ENCODE measurements around the gene RBM44.
"Not testable (repeated sequence)": the region's sequence is repeated elsewhere in the genome, so short reads cannot be mapped to it uniquely, and the experiment has no call there.

Gene RBM44

GRCh38 chr2:237798236-237799059, at the start of gene RBM44:
TSS of gene RBM44 (plus strand) at chr2:237798779. CDS start at chr2:237813610, 14,831 bp downstream.
- FAIRE-seq: no peak

- no peak for FAIRE-seq
Measured at GRCh38 chr2:237749002-237749401, 49.6 kb upstream of the RBM44 start.

DNA sequence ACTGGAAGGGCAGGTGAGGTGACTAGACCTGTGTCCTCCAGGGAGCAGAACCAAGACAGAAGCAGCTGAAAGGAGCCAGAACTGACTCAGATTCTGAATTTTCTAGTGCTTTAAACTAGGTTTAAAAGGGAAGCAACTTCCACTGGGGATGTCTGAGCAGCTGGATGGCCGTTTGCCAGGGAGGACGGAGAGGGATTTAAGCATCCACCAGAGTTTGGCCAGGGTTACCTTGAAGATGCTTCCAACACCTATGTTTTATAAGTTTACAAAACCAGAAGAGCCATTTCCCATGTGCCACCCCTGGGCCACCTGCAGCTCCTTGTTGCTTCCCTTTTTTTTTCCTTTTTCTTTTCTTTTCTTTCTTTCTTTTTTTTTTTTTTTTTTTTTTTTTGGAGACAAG, 48.6 kb upstream of the RBM44 start:
- FAIRE-seq: no peak

GRCh38 chr2:237750441-237750840, 48.1 kb upstream of the RBM44 start:
- not testable (repeated sequence) for FAIRE-seq

- FAIRE-seq: no peak
Measured at GRCh38 chr2:237752761-237753165, 45.8 kb upstream of the RBM44 start.

GRCh38 chr2:237754182-237754581, 44.4 kb upstream of the RBM44 start:
- FAIRE-seq: no peak

GRCh38 chr2:237754626-237755248, 43.8 kb upstream of the RBM44 start:
- no peak for FAIRE-seq

DNA sequence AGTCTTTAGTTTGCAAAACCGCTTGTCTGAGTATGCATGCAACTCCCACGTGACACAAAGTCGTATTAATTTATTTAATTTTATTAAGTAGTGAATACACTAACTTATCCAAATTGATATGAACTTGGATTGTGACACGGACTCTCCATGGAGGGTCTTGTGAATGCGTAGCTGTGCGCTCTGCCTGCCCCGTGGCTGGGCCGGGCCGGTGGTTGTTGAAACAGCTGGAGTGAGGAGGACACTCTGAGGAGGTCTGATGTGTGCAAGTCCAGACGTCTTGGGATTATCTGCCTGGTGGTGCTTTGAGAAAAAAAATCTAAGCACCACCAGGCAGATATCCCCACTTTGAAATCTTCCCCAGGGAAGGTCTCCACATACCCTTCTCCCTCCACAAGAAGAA, 41.0 kb upstream of the RBM44 start:
- FAIRE-seq: no peak

GRCh38 chr2:237758185-237758584, 40.4 kb upstream of the RBM44 start:
- FAIRE-seq: no peak

GRCh38 chr2:237759176-237759575, 39.4 kb upstream of the RBM44 start:
- no peak for FAIRE-seq

- no peak for FAIRE-seq
Measured at GRCh38 chr2:237760506-237761502, 37.8 kb upstream of the RBM44 start.

- not testable (repeated sequence) for FAIRE-seq
Measured at GRCh38 chr2:237762291-237763182, 36.0 kb upstream of the RBM44 start.

DNA sequence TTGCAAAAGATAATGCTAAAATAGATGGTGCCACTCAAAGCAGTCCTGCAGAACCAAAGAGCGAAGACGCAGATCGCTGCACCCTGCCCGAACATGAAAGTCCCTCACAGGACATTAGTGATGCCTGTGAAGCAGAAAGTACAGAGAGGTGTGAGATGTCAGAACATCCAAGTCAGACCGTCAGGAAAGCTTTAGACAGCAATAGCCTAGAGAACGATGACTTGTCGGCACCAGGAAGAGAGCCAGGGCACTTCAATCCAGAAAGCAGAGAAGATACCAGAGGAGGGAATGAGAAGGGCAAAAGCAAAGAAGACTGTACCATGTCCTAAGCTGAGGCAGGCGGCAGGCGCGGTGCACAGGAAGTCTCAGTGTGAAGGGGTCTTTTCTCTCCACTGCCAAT, 34.8 kb upstream of the RBM44 start:
- FAIRE-seq: no peak

DNA sequence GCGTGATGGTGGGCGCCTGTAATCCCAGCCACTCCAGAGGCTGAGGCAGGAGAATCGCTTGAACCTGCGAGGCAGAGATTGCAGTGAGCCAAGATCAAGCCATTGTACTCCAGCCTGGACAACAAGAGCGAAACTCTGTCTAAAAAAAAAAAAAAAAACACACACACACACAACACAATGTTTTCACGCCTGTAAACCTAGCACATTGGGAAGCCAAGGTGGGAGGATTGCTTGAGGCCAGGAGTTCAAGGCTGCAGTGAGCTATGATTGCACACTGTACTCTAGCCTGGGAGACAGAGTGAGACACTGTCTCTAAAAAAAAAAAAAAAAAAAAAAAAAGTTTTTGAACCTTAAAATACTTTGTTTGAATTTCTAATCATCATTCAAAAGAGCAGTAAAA, 33.5 kb upstream of the RBM44 start:
- FAIRE-seq: not testable (repeated sequence)

DNA sequence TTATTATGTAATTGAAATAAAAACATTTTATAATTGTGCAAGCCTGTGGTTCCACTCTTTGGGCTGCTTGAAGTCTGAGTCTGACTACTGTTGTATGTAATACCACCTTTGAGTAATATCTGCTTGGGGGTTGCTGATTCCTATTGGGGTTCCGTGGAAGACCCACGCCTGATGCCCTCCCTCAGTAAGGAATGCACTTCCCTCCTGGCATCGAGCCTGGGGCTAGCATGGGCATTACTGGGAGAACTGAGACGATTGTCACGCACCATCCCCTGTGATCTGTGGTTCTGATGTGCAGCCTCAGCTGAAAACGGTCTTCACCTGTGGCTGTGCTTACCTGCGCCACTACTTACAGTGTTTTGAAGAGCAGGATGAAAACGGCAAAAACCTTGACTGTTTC, 32.7 kb upstream of the RBM44 start:
- no peak for FAIRE-seq

- no peak for FAIRE-seq
Measured at GRCh38 chr2:237766340-237766739, 32.2 kb upstream of the RBM44 start.

DNA sequence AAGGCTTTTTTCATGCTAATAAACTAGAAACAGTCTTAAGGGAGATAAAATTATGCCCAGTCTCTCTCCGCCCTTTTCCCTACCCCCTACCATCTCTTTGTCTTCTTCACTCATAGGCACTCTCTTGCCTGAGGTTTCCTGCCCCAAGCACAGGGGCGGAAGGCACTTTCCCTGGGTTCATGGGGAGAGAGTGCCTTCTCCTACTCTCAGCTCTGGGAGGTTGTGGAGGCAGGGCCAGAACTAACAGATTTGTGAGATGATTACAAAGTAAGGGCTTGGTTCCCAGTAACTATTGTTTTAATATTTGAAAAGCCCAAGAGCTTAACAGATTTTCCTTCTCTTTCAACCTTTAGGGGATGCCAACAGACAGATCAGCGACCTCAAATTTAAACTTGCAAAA, 26.1 kb upstream of the RBM44 start:
- FAIRE-seq: no peak

DNA sequence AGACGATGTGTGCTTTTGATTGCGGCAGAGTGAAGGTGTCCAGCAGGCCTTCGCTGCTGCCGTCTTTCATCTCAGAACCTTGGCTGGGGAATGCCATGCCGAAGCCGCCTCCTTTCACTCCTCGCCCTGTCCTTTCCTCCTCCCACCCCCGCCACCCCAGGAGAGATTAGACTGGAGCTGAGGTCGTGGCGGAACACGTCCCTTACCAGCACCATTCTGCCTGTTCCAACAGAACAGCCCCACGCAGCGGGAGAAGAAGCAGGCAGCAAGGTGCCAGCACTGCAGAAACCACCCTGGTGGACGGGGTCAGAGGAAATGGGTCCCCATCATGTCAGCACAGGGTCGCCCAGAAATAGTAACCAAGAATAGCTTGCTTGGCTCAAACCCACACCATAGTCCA, 24.8 kb upstream of the RBM44 start:
- no peak for FAIRE-seq

DNA sequence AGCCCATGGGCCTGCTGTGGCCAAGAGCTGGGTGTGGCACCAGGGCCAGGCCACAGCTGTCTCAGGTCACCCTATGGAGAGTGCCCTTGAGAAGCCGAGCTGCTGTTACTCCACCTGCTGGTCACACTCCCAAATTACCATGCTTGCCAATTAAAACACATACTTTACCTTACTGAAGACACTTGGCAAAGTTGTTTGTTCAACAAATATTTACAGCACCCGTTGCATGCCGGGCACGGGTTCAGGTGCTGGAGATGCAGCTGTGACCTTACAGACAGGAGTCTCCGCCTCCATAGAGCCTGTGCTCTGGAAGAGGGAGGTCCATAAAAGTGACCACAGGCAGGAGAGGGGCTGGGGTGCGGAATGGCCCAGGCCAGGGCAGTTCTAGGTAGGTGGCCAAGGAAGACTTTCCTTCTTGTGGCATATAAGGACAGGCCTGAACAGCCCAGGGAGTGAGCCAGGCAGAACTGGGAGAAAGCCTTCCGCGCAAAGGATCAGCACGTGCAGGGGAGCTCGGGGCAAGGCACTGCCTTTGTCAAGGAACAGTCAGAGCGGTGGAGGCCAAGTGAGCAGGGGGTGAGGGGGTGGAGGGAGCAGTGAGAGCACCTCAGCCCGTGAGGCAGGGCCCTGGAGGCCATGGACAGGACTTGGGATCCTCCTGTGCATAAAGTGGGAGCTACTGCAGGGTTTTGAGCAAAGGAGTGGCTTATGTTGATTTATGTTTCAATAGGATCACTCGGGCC, 23.6 kb upstream of the RBM44 start:
- no peak for FAIRE-seq

- FAIRE-seq: no peak
Measured at GRCh38 chr2:237779521-237779920, 19.1 kb upstream of the RBM44 start.

GRCh38 chr2:237782181-237782580, 16.4 kb upstream of the RBM44 start:
- no peak for FAIRE-seq
